Measurements from ENCODE around the gene PNKP.

Gene PNKP

DNA sequence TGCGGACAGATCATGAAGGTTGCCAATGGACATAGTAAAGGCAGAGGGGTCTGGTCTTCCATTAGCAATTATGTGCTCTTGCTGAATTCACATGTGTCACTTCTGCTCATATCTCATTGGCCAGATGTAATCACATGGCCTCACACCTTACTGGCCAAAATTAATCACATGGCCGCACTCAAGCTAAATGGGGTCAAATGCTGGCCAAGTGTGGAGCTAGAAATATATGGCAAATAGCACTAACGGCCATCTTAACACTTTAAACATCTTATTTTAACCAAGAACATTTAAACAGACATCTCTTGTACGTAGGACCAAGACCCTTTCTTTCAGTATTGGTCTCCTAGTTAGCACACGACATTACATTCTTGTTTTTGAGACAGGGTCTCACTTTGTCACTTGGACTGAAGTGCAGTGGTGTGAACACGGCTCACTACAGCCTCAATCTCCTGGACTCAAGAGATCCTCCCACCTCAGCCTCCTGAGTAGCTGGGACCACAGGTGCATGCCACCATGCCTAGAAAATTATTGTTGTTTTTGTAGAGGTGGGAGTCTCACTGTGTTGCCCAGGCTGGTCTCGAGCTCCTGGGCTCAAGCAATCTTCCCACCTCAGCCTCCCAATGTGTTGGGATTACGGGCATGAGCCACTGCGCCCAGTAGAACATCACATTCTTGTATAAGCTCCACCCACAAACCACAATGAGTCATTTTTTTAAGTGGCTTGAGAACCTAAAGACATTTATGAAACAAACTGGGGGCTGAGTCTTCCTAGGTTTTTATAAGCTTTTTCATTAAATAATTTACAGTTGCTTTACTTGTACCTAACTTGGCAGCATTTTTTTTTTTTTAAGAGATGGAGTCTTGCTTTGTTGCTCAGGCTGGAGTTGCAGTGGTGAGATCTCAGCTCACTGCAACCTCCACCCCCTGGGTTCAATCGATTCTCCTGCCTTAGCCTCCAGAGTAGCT is 19.4 kb downstream of the PNKP start:
- DNase-seq (ENCODE audit: low read depth in 2 of 2) = no peak

DNA sequence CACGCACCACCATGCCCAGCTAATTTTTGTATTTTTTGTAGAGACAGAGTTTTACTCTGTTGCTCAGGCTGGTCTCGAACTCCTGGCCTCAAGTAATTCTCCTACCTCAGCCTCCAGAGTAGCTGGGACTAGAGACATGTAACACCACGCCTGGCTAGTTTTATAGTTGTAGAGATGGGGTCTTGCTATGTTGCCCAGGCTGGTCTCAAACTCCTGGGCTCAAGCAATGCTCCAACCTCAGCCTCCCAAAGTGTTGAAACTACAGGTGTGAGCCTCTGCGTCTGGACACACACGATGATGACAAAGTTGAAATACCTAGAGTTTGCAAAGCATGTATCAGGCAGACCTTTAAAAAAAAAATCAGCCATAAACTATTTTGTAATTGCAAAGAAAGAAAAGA is 21.0 kb downstream of the PNKP start:
- no peak for DNase-seq (ENCODE audit: low read depth in 2 of 2)

DNA sequence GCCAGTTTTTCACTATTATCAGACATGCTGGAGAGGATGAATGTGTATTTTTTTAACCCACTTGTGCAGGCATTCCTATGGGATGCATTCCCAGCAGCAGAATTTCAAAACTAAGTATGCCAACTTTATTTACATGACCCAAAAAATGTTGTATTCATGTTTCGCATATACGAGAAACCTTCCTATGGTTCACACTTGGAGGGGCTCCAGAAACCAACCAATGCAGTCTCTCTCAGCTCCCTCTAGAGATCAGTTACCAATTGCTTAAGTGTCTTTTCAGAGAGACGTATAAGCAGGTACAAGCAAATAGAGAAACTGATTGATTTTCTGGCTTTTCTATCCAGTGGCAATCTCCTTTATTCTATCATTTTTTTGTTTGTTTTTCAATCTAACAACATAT is 22.0 kb downstream of the PNKP start:
- DNase-seq (ENCODE audit: low read depth in 2 of 2) = no peak

DNA sequence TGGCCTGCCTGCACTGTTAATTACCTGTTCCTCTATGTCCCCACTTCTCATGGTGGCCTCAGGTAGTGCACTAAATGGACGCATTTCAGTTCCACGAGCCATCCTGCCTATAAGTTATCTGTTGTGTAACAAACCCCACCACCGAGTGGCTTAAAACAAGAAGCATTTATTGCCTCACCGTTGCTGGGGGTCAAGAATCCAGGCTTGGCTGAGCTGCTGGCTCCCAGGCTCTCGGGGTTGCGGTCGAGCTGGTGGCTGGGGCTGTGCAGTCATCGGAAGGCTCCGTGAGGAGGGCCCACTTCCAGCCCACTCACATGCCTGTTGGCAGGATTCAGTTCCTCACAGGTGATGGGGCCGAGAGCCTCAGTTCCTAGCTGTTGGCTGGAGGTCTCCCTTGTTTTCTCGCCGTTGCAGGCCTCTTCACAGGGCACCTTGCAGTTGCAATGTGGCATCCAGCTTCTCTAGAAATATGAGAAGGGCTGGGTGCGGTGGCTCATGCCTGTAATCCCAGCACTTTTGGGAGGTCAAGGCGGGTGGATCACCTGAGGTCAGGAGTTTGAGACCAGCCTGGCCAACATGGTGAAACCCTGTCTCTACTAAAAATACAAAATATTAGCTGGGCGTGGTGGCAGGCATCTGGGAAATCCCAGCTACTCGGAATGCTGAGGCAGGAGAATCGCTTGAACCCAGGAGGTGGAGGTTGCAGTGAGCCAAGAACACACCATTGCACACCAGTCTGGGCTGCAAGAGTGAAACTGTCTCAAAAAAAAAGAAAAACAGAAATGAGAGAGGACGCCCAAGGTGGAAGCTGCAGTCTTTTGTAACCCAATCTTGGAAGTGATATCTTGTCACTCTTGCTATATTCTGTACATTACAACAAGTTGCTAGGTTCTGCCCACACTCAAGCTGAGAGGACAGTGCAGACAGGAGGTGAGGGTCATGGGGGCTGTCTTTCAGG is 23.0 kb downstream of the PNKP start:
- DNase-seq (ENCODE audit: low read depth in 2 of 2) = no peak

DNA sequence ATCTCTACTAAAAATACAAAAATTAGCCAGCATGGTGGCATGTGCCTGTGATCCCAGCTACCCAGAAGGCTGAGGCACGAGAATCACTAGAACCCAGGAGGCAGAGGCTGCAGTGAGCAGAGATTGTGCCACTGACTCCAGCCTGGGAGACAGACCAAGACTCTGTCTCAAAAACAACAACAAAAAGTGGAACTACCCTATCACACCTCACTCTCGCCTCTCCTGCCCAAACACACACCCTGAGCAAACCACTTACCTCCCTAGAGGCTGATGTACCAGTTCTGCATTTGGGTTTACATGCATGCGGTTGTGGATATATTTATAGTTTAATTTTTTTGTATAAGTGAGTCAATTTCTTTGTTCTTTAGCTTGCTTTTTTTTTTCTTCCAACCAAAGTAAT is 24.1 kb downstream of the PNKP start:
- no peak for DNase-seq (ENCODE audit: low read depth in 2 of 2)

DNA sequence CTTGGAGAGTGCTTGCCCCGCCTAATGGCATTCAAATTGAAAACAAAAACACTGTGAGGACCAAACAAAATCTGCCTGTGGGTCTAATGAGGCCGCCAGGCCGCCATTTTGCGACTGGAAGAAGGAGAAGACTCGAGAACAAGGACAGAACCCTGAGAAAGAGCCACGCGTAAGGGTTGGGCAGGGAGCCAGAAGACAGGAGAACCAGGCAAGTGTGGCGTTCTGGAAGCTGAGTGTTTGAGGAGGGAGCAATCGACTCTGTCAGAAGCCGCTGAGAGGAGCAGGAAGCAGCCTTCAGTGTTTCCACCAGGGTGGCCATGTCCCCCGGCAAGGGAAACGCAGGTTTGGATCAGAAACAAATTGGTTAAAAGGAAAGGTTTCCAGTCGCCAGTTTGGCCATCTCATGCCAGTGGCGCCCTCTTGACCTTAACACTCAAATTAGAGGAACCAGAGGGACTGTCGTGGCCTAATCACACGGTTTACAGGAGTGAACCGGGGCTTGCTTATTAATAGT is 26.6 kb downstream of the PNKP start:
- DNase-seq (ENCODE audit: low read depth in 2 of 2) = no peak

DNA sequence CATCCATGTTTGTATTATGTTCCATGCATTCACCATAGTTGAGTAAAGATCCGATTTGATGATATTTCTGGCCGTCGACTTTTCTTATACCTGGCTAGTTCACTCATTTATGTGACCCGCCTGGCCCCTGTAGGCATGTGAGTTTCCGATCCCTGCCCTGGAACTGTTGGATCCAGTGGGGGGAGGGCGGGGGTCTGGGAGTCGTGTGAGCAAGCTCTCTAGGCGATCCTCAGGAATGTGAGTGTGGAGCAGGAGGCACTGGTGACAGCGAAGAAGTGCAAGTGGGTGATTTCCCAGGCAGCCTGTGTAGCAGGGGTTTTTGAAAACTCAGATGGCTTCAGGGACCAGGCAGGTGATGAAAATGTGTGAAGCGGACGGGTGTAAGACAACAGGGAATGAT is 27.1 kb downstream of the PNKP start:
- no peak for DNase-seq (ENCODE audit: low read depth in 2 of 2)

DNA sequence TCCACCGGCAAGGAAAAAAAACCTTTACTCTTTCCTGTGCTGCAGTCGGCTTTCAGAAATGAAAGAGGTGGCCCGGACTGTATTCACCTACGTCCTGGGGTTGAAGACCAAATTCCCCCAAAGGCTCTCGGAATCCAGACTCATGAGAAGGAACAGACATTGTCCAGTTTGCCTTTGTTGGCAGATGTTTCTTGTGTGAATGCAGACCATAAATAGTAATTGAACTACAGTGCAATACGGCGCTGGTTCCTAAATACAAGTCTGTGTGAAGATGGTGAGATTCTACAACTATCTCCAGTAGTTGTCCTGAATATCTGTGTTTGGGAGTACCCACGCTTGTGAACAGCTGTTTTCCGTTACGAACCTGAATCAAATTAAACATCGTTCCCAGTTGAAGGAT is 27.7 kb downstream of the PNKP start:
- no peak for DNase-seq (ENCODE audit: low read depth in 2 of 2)

DNA sequence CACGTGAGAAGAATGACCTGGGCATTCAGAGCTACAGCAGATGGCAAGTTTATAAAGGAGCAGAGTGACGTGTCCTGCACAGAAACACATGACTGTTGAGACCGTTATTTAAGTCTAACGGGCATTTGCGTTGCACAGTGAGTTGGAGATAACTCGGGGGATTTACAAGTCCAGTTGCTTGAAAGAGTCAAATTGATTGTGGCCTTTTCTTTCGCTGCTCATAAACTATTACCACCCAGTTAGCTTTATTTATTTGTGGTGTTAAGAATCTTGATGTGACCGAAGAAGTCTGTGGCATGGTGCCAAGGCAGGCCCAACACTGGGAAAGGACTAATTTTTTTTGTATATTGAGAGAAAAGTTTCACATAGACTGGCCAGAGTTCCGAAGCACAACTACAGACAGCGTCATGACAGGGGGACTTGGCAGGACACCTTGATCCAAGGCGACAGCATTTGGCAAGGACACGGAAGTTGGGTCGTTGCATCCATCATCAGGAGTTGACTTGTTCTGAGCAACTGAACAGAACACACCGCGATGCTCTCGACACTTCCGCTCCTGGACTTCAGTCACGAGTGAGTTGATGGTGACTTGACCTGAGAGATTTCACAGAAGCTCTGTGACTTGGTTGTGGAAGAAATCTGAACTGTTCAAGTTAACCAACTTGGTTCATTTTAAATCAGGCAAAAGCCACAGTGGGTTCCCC is 28.3 kb downstream of the PNKP start:
- DNase-seq (ENCODE audit: low read depth in 2 of 2) = no peak

DNA sequence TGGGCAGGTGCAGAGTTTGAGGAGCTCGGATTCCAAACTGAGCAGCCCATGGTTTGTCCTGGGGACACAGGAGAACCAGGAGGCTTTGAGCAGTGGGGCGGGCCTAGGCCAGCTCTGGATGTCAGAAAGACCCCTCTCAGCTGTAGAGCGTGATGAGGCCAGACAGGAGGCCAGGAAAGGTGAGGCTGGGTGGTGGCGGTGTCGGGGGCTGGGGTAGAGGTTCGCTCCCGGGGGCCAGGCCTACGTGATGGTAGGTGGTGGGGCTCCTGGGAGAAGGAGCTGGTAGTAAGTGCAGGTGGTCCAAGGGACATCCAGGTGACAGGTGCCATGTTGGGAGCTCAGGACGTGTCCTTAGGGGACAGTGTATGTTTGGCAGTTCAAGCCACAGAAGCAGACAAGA is 30.0 kb downstream of the PNKP start:
- DNase-seq (ENCODE audit: low read depth in 2 of 2) = no peak

DNA sequence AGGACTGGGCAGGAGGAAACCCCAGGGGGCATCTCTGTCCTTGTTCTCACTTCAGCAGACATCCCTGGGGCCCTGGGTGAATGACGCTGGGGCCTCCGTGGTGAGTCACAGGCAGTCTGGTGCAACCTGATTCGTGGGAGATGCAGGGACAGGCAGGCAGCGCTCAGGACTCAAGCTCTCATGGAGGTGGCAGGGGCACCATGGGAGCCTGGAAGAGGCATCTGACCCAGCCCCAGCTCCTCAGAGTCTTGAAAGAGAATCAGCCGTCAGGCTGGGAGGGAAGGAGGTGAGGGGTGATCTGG is 30.4 kb downstream of the PNKP start:
- DNase-seq (ENCODE audit: low read depth in 2 of 2) = no peak

DNA sequence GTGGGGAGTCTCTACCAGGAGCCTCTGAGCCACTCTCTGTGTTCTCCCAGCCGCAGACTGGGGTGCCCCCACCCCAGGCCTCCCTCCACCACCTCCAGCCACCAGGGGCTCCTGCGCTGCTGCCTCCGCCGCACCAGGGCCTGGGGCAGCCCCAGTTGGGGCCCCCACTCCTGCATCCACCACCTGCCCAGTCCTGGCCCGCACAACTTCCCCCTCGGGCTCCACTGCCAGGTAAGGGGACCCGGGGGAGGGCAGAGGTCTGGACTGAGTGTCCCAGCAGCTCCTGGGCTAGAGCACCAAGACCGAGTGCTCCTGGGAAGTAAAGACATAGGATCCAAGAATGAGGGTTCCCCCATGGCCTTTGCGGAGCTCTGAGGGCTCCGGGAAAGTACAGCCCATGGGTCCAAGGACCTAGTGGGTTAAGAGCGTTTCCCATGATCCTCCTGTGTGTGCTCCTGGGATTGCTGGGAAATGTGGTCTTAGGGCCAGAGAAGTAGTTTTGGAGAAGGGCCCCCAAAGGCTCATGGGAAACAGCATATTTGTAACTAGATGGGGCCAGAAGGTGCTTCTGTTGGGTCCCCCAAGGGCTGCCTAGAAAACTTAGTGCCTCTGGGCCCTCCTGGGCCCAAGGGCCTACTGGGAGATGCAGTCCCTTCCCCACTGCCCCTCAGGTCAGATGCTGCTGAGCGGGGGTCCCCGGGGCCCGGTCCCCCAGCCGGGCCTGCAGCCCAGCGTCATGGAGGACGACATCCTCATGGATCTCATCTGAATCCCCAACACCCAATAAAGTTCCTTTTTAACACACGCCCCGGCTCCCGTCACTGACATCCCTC is 31.0 kb downstream of the PNKP start:
- no peak for DNase-seq (ENCODE audit: low read depth in 2 of 2)

DNA sequence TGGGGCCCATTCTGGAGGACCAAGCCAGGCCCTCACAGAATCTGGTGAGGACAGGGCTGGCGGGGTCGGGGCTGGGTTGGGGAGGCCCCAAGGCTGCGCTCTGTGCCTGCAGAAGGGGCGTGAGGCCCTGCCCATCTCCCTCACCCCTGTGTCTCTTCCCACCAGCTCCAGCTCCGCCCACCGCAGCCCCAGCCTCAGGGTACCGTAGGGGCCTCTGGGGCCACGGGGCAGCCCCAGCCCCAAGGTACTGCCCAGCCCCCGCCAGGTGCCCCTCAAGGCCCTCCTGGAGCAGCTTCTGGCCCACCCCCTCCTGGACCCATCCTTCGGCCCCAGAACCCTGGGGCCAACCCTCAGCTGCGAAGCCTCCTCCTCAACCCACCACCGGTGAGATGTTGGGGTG is 31.8 kb downstream of the PNKP start:
- DNase-seq (ENCODE audit: low read depth in 2 of 2) = no peak

DNA sequence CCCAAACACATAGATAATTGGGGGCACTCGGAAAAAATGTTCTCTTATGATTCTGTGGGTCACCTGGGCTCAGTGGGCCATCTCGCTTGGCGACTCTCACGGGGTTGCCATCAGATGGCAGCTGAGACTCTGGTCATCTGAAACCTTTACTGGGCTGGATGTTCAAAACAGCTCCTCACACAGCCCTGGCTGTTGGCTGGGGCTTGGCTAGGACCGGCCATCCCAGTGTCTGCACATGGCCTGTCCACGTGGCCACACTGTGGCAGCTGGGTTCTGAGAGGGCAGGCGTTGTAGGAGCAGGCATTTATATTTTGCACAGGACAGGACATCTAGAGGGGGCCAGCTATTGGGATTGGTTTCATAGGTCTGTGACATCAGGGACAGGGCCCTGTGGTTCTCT is 33.8 kb downstream of the PNKP start:
- no peak for DNase-seq (ENCODE audit: low read depth in 2 of 2)

DNA sequence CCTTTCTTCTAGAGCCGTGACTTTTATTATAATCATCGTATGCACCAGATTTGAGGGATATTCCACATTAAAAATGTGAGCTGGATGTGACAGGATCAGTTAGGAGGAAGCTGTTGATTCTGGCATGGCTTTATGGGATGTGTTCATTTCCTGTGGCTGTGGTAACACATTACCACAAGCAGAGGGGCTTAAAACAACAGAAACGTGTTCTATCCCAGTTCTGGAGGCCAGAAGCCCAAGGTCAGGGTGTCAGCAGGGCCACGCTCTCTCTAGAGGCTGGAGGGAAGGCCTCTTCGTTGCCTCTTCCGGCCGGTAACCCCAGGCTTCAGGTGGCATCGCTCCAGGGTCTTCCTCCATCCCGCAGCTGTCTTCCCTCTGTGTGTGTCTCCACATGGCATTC is 34.8 kb downstream of the PNKP start:
- no peak for DNase-seq (ENCODE audit: low read depth in 2 of 2)

DNA sequence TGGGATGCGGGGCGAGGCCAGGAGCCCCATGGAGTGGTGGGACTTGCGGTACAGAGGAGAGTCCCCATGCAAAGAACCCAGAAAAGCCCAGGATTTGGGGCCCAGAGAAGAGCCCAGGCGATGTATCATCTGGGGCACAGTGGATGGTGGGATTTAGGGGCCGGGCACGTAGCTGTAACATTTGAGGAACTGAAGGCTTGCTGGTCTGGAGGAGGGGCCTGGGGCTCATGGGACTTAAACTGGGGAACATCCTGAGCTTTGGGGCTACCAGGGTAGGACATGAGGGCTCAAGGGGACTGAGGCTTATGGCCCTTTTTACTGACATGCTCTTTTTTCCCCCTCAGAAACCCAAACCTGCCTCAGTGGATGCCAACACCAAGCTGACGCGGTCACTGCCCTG is 35.8 kb downstream of the PNKP start:
- DNase-seq (ENCODE audit: low read depth in 2 of 2) = no peak

DNA sequence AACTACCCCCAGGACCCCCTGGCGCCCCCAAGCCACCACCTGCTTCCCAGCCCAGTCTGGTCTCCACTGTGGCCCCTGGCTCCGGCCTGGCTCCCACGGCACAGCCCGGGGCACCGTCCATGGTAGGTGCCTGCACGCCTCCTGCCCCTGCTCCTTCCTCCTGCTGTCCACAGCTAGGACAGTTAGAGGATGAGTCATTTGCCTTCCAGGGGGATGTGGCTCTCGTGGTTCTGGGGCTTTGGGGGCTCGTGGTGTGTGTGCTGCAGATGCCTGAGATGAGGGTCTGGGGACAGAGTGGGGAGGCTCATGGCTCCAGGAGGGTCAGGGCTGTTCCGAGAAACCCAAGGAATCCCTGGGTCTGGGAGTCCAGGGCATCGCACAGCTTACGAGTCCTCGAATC is 36.6 kb downstream of the PNKP start:
- DNase-seq (ENCODE audit: low read depth in 2 of 2) = no peak

DNA sequence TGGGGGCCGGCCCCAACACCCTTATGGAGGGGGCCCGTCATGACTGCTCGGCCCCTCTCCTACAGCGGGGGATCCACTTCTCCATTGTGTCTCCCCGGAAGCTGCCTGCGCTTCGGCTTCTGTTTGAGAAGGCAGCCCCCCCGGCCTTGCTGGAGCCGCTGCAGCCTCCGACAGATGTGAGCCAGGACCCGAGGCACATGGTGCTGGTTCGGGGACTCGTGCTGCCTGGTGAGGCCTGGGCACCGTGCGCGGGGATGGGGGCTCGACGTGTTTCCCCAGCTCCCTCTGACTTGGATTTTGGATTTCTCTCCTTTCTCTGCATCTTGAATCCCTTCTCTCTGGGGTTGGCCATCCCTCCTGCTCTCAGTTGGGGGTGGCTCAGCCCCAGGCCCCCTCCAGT is 37.7 kb downstream of the PNKP start:
- DNase-seq (ENCODE audit: low read depth in 2 of 2) = no peak

DNA sequence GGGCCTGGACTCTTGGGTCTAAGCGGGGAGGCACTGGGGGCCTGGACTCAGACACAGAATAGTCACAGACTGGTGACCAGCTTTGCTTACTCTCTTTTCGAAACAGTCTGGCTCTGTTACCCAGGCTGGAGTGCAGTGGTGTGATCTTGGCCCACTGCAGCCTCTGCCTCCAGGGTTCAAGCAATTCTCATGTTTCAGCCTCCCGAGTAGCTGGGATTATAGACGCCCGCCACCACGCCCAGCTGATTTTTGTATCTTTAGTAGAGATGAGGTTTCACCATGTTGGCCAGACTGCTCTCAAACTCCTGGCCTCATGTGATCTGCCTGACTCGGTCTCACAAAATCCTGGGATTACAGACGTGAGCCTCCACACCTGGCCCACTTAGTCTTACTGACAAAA is 38.2 kb downstream of the PNKP start:
- DNase-seq (ENCODE audit: low read depth in 2 of 2) = no peak

DNA sequence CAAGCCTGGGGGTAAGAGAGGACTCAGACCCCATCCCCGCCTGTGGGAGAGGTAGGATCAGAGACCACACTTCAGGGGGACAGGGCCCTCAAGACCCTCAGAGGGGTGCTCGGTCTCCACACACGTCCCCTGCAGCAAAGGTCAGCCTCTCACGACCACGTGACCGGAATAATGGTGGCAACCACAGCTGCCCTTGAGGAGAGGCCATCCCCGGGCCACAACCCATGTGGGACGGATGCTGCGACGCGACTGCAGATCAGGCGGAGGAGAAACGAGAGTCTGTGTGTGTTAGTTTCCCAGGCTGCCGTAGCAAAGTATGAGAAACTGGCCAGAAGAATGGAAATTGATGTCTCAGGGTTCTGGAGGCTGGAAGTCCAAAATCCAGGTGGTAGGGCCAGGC is 40.3 kb downstream of the PNKP start:
- DNase-seq (ENCODE audit: low read depth in 2 of 2) = no peak

DNA sequence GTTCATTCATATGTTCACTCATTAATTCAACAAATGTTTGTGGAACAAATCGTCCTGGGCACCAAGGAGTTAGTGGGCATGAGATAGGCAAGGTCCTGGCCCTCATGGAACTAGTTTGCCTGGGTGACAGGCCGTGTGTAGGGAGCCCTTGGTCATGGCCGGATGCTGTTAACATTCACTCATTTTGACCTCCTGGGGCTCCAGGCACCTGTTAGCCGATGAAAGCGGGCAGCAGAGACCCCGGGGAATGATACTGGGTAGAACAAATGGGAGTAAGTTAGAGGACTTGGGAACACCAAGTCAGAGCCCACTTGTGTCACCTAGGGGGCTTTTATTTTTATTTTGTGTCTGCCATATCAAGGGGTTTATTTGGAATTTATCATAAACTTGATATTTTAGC is 42.7 kb downstream of the PNKP start:
- DNase-seq (ENCODE audit: low read depth in 2 of 2) = no peak

All from activated CD4-positive, alpha-beta T cell treated with anti-CD3 and anti-CD28 coated beads for 24 hours (primary cell).